OCI-LY1 (cell line): Measurements from ENCODE around the gene PTGFRN.
"Not testable (repeated sequence)": the region's sequence is repeated elsewhere in the genome, so short reads cannot be mapped to it uniquely, and the experiment has no call there.

Experiments used
- EZH2 ChIP-seq: fragments of 200-600 bp; sonication (generic), shearing (Covaris generic); IDR thresholded peaks from 2 replicates; pipeline ENCODE4 v1.8.0; 2017; ENCODE audit warnings: borderline replicate concordance, mixed run types, mild to moderate bottlenecking, antibody characterized with exemption, low read length, moderate library complexity, mixed read lengths
- TF ChIP-seq, protein P1 (sequence below): fragments of 200-600 bp; sonication (generic), shearing (Covaris generic); IDR thresholded peaks from 2 replicates; pipeline ENCODE4 v1.5.1; 2017; ENCODE audit warnings: mild to moderate bottlenecking, antibody characterized with exemption, low read length, moderate library complexity, mixed read lengths

DNA sequence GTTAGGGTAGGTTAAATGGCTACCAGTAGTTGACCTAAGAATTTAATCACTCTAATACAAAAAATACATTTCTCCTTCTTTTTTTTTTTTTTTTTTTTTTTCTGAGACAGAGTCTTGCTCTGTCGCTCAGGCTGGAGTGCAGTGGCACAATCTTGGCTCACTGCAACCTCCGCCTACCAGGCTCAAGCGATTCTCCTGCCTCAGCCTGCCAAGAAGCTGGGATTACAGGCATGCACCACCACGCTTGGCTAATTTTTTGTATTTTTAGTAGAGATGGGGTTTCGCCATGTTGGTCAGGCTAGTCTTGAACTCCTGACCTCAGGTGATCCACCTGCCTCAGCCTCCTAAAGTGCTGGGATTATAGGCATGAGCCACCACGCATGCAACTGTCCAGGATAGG is 33.8 kb upstream of the PTGFRN start:
- TF ChIP-seq, protein P1, sequence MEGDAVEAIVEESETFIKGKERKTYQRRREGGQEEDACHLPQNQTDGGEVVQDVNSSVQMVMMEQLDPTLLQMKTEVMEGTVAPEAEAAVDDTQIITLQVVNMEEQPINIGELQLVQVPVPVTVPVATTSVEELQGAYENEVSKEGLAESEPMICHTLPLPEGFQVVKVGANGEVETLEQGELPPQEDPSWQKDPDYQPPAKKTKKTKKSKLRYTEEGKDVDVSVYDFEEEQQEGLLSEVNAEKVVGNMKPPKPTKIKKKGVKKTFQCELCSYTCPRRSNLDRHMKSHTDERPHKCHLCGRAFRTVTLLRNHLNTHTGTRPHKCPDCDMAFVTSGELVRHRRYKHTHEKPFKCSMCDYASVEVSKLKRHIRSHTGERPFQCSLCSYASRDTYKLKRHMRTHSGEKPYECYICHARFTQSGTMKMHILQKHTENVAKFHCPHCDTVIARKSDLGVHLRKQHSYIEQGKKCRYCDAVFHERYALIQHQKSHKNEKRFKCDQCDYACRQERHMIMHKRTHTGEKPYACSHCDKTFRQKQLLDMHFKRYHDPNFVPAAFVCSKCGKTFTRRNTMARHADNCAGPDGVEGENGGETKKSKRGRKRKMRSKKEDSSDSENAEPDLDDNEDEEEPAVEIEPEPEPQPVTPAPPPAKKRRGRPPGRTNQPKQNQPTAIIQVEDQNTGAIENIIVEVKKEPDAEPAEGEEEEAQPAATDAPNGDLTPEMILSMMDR = not testable (repeated sequence)
- TF ChIP-seq EZH2 = not testable (repeated sequence)
